22Rv1 (cell line): ENCODE data around the gene RSRP1.

Experiments
- H3K27ac ChIP-seq: fragments of 450-650 bp; 2 replicates; pipeline ENCODE4 v1.5.1; 2017
- ZFX ChIP-seq: fragments of 450-650 bp; IDR thresholded peaks from 2 replicates; pipeline ENCODE4 v1.6.1; 2017; ENCODE audit warnings: antibody characterized with exemption, borderline replicate concordance
- TF ChIP-seq, protein P1 (sequence below): fragments of 450-650 bp; IDR thresholded peaks from 2 replicates; pipeline ENCODE4 v1.5.1; 2017; ENCODE audit warnings: mild to moderate bottlenecking

RSRP1 gene

DNA sequence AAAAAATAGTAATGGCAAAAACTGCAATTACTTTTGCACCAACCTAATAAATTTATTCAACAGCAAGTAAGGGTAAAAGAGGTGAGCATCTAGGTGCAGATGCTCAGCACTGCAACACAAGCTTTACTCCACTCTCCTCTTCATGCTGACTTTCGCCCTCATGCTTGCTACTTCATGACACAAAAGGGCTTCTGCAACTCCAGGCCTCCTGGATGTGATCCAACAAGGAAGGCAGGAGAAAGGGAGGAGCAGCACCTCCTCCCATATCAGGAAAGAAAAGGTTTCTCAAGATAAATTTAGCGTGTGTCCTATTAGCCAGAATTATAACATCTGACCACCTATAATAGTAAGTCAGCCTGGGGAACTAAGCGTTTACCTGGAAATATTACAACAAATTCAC lies 26.6 kb downstream of the RSRP1 start:
- TF ChIP-seq ZFX, result no peak
- TF ChIP-seq, protein P1, sequence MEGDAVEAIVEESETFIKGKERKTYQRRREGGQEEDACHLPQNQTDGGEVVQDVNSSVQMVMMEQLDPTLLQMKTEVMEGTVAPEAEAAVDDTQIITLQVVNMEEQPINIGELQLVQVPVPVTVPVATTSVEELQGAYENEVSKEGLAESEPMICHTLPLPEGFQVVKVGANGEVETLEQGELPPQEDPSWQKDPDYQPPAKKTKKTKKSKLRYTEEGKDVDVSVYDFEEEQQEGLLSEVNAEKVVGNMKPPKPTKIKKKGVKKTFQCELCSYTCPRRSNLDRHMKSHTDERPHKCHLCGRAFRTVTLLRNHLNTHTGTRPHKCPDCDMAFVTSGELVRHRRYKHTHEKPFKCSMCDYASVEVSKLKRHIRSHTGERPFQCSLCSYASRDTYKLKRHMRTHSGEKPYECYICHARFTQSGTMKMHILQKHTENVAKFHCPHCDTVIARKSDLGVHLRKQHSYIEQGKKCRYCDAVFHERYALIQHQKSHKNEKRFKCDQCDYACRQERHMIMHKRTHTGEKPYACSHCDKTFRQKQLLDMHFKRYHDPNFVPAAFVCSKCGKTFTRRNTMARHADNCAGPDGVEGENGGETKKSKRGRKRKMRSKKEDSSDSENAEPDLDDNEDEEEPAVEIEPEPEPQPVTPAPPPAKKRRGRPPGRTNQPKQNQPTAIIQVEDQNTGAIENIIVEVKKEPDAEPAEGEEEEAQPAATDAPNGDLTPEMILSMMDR, result no peak
- no peak overlapping the region for H3K27ac ChIP-seq

DNA sequence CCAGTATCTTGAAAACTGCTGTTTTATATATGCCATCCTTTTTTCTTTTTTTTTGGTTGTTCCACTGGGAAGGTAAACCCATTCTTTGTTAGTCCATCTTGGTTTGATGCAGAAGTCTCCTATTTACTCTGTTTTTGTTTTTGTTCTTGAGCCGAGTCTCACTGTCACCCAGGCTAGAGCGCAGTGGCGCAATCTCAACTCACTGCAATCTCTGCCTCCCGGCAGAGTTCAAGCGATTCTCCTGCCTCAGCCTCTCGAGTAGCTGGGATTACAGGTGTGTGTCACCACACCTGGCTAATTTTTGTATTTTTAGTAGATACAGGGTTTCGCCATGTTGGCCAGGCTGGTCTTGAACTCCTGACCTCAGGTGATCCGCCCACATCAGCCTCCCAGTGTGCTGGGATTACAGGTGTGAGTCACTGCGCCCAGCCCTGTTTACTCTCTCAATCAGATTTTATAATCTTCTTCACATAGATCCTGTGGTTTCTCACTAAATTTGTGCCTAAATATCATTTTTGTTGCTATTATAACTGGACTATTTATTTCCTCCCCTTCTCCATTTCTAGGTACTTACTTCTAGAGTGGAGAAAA lies 27.5 kb downstream of the RSRP1 start:
- H3K27ac ChIP-seq, result no peak overlapping the region
- TF ChIP-seq ZFX, result no peak
- TF ChIP-seq, protein P1, result no peak

DNA sequence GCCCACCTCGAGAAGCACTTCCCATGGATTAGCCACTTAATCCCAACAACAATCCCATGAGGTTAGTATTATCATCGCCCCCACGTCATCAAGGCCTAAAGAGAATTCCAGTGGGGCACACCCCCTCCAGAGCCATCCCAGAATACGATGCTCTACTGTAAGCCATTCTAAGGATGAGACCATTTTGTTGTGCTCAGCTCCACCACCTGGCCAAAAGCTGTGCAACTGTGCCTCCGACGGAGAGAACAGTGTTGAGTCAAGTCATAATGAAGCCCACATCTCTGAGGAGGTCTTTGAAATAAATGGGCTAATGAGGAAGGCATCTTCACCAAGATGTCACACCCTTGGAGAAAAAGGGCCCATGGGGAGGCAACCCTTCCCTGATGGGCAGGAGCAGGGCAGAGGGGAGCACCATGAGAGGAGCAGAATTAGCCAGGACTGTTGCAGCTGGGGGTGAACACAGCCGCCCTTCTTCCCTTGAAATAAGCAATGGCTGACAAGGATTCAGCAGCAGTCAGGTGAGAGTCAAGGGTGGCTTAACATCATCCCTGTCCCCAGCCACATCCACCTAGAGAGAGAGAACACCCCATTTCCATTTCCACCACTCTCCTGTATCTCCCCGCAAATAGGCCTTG lies 29.5 kb downstream of the RSRP1 start:
- H3K27ac ChIP-seq, result no peak overlapping the region
- TF ChIP-seq, protein P1, result no peak
- no peak for TF ChIP-seq ZFX

DNA sequence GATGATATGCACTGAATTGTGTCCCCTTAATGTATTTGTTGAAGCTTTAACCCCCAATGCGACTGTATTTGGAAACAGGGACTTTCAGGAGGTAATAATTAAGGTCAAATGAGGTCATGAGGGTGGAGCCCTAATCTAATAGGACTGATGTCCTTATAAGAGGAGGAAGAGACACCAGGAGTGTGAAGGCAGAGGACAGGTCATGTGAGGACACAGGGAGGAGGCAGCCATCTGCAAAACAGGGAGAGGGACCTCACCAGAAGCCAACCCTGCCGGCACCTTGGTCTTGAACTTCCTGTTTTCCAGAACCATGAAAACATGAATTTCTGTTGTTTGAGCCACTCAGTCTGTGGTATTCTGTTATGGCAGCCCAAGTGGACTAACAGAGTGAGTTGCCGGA lies 30.2 kb downstream of the RSRP1 start:
- no peak for TF ChIP-seq ZFX
- TF ChIP-seq, protein P1, result no peak
- no peak overlapping the region for H3K27ac ChIP-seq

DNA sequence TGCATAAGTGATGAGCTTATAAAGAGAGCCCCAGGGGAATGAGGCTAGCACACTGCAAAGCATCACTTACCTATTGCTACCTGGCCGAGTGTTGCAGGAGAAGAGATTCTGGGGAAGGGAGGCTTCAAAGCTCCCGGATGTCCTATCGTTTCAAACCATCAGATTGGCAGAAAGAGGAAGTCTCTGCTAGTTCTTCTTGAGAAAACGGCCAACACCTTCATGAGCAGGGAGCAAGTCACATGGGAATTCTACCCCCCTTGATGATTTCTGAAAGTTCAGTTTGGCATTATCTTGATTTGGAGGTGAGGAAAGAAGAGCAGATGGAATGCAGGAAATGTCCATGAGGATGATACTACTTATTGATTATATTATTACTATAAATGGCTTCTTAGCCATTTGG lies 31.1 kb downstream of the RSRP1 start:
- TF ChIP-seq ZFX, result no peak
- TF ChIP-seq, protein P1, result no peak
- H3K27ac ChIP-seq, result no peak overlapping the region

DNA sequence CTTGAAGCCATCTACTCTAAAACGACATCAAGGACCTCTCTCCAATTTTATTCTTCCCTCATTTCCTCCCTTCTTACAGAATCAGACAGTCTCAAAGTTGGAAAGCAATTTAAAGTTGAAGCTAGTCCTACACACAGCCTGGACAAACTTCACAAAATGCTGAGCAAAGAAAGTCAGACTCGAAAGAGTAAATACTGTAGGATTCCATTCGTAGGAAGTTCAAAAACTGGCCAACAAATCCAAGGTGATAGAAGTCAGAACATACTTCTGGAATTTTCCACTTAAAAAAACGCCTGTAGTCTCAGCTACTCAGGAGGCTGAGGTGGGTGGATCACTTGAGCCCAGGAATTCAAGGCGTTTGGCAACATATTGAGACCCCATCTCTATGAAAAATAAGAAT lies 34.5 kb downstream of the RSRP1 start:
- H3K27ac ChIP-seq, result no peak overlapping the region
- TF ChIP-seq ZFX, result no peak

DNA sequence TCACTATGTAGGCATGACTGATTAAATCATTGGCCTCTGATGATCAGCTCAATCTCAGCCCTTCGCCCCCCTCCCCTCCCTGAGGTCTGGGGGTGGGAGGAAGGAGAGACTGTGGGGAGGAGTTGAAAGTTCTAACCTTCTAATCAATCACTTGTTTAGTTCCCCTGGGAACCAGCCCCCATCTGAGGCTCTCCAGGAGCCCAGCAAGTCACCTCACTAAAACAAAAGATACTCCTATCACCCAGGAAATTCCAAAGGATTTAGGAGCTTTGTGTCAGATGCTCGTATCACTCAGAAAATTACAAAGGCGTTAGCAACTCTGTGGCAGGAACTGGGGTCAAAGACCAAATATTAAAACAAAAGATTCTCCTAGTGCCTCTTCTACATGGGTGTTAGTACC lies 36.5 kb downstream of the RSRP1 start:
- no peak for TF ChIP-seq ZFX
- TF ChIP-seq, protein P1, result no peak
- H3K27ac ChIP-seq, result no peak overlapping the region

DNA sequence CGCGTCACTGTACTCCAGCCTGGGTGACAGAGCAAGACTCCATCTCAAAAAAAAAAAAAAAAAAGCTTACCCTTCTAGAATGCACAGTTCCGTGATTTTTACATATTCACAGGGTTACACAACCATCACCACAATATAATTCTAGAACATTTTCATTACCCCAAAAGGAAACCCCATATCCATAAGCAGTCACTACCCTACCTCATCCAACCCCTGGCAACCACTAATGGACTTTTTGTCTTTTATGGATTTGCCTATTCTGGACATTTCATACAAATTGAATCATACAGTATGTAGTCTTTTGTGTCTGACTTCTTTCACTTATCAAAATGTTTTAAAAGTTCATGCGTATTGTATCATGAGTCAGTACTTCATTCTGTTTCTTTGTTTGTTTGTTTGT lies 37.7 kb downstream of the RSRP1 start:
- TF ChIP-seq, protein P1, result no peak
- TF ChIP-seq ZFX, result no peak

More for the DNA sequence above, 37.7 kb downstream of the RSRP1 start:
- H3K27ac ChIP-seq, result no peak overlapping the region
